ENCODE measurements around the gene SFXN5. TPM values are rescaled to one million over a fixed set of nuclear protein-coding genes. Genes with fewer than 3 reads are reported as not detected.

Gene SFXN5
- total RNA-seq, 3 donors from 2014 or later: 5.2 to 7.3 (median 5.3) TPM

DNA sequence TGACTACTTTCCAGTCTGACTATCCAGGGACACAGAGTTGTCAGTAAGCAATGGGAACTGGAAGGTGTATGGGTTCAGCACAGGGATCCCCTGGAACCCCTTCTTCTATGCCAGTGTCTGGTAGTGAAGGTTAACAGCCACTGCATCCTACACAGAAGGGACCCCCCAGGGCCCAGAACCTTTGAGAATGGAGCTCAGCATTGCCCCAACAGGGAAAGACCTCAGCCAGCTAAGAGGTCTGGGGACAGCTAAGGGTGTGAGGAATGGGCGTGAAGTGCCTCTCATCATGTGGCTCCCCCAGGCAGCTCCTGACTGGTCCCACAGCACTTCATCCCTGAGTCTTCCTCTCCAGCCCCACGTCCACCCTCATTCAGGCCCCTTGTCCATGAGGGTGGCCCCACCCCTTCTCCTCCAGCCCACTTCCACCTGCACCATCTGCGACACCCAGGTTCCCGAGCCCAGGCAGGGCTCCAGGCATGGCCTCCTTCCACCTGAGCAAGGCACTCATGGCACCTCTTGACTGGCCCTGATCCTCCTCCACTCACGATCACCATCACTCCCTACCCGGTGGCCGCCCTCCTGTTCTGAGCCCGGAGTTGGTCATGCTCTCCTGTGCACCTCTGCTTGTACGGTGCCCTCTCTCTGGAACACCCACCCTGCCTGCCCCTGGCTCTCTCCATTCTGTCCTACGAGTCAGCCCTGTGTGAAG is 77.1 kb downstream of the SFXN5 start:
- Mint-ChIP-seq H3K4me1 (ENCODE audit: low read depth) (no peaks in the 10 kb centered on the region), H3K4me3 (no peak overlapping the region), H3K36me3 (ENCODE audit: insufficient read depth) (peaks cover under 1% of the 10 kb centered on the region), H3K9me3 (no peaks in the 10 kb centered on the region), H3K27me3 (ENCODE audit: low read depth) (no peaks in the 10 kb centered on the region)
- DNase-seq (no peak), ATAC-seq (no peak)

DNA sequence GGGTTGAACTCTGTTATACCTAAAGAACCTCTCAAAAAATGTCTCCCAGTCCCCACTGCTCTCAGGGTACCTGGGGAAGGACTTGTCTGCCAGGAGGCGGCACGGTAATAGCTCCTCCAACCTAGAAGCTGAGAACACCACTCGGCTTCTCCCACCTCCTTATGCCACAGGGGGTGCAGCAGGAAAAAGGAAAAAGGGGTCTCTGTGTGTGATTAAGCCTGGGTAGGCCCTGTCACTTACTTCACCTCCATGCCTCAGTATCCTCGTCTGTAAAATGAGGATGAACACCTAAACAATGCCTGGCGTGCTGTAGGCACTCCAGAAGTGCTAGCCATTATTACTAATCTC is 77.6 kb downstream of the SFXN5 start:
- no peak for ATAC-seq
- Mint-ChIP-seq H3K36me3 (ENCODE audit: insufficient read depth) (peaks cover 1% of the 10 kb centered on the region), H3K4me1 (ENCODE audit: low read depth) (no peaks in the 10 kb centered on the region), H3K9me3 (no peaks in the 10 kb centered on the region), H3K27me3 (ENCODE audit: low read depth) (no peaks in the 10 kb centered on the region), H3K4me3 (no peak overlapping the region)
- no peak for DNase-seq

DNA sequence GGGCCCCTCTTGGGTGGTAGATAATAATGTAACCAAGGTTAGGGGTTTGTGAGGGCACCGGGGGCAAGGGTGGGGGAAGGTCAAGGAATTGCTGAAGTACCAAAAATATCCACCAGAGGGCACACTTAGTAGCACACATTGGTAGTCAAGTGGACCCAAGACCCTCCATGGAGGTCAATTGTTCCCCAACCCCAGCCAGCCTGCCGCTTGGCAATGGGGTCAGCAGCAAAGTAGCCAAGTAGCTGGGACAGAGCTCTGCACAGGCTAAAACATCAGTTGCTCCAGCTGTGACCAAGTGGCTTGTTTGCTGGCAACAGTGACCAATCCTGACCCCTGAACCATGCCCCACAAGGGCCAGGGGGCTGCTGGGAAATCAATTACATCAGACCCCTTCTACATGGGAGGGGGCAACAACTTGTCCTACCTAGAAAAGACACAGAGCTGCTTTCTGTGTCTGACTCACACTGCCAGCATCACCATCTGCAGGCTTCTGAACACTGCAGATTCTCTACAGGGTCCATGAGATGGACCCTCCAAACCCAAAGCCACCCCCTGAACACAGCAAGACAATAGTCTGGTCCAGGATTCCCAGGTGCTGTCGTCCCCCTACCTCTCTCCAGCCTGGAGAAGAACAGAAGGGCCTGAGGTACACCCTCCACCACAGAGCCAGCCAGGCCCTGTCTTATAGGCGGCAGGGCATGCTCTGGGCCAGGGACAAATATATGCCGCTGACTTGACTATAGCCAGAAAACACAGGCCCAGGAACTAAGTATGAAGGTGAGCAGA is 78.2 kb downstream of the SFXN5 start:
- peaks cover 1% of the 10 kb centered on the region for H3K36me3 Mint-ChIP-seq (ENCODE audit: insufficient read depth)
- H3K4me3 Mint-ChIP-seq: no peak overlapping the region
- H3K4me1 Mint-ChIP-seq (ENCODE audit: low read depth): no peaks in the 10 kb centered on the region
- peak; percentile 27 for DNase-seq
- H3K9me3 Mint-ChIP-seq: no peaks in the 10 kb centered on the region
- ATAC-seq: peak; percentile 64 to 74
- no peaks in the 10 kb centered on the region for H3K27me3 Mint-ChIP-seq (ENCODE audit: low read depth)

DNA sequence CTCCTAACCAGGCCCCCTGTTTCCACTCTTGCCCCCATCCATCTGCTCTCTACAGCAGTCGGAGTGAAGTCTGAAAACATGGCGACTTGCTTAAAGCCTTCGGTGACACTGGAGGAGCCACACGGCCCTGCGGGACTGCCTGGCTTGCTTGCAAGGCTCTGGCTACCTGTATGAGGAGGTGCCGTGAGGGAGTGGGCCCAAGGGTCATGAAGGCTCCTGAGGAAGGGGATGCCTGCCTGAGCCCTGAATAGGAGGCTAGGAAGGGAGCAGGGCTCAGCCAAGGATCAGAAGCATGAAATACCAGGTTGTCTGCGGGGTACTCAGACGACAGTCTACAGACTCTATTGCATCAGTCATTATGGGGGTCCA is 78.8 kb downstream of the SFXN5 start:
- peaks cover 1% of the 10 kb centered on the region for H3K36me3 Mint-ChIP-seq (ENCODE audit: insufficient read depth)
- no peaks in the 10 kb centered on the region for H3K4me1 Mint-ChIP-seq (ENCODE audit: low read depth)
- H3K4me3 Mint-ChIP-seq: no peak overlapping the region
- H3K27me3 Mint-ChIP-seq (ENCODE audit: low read depth): no peaks in the 10 kb centered on the region
- no peak for DNase-seq
- no peaks in the 10 kb centered on the region for H3K9me3 Mint-ChIP-seq
- no peak for ATAC-seq

DNA sequence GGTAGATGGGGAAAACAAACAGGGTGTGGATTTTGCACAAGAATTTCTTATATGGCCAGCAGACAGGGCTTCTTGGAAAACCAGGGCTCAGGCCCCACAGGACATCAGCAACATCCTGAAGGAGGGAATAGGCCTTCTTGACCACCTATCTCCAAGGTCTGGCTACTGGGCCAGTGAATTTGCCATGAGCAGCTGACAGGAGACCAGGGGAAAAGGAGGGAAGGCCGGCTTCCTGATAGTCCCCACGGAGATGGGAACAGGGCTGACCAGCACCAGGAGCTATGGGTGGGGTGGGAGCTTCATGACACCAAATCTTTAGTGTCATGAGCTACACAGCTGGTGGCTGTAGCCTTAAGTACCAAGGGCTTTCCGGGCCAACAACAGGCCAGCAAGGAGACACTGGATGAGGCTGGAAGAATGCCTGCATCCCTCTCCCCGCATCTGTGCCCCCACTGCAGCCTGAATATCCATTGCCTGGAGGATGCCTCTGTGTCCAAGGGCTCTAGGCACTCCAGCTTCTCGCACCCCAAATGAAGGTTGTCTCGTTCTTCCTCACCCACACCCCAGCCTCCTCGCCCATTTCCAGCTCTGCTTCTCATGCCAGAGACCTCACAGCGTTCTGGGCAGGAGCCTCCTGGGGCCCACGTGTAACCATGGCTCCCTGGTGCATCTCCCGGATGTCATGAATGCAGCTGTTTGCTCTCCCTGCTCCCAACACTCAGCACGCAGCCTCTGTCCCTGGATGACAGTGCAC is 79.4 kb downstream of the SFXN5 start:
- no peaks in the 10 kb centered on the region for H3K27me3 Mint-ChIP-seq (ENCODE audit: low read depth)
- no peak overlapping the region for H3K4me3 Mint-ChIP-seq
- H3K4me1 Mint-ChIP-seq (ENCODE audit: low read depth): no peaks in the 10 kb centered on the region
- H3K36me3 Mint-ChIP-seq (ENCODE audit: insufficient read depth): peaks cover 1% of the 10 kb centered on the region
- no peaks in the 10 kb centered on the region for H3K9me3 Mint-ChIP-seq
- DNase-seq: no peak
- ATAC-seq: no peak

DNA sequence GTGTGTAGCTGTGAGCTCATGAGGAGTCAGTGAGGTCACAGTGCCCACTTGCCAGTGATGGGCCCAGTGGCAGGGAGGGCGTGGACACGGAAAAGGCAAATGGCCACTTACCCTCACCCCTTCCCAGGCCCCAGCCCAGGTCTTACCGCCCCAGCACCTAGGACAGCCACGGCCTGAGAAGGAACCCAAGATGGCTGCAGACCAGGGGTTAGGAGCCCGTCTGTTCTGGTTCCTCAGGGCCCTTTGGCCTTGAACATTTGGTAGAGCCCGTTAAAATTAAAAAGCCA is 80.1 kb downstream of the SFXN5 start:
- H3K4me1 Mint-ChIP-seq (ENCODE audit: low read depth): no peaks in the 10 kb centered on the region
- no peak for ATAC-seq
- H3K9me3 Mint-ChIP-seq: no peaks in the 10 kb centered on the region
- no peak overlapping the region for H3K4me3 Mint-ChIP-seq
- no peaks in the 10 kb centered on the region for H3K27me3 Mint-ChIP-seq (ENCODE audit: low read depth)
- DNase-seq: no peak
- peaks cover 1% of the 10 kb centered on the region for H3K36me3 Mint-ChIP-seq (ENCODE audit: insufficient read depth)

DNA sequence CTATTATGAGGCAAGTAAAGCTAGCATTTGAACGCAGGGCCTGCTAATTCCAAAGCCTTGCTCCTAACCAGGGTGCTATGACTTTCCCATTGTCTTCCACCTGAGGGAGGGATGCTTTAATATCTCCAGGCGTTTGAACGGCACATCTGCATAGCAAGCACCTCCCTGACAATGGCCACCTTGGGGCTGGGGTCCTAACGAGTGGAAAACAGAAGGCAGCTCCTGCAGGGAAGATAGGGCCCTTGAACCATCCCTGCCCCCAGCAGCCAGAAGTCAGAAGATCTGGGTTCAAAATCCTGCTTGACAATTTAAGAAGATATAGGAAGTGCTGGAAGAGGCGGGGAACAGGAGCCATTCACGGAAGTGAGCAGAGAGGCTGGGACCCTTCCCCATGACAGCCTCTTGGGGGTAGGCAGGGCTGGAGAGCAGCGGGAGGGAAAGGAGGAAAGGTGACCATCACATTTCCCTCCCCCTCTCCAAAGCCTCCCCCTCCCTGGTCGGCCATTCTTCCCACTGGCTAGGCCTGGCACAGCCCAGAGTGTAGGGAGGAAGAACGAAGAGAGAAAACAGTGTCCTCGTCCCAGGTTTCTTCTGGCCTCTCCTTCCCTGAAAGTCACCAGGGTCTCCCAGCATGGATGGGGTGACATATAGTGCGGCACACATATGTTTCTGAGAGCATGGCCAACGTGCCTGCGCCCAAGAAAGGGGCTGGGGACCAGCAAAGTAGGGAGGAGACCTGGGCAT is 80.6 kb downstream of the SFXN5 start:
- no peak for ATAC-seq
- no peak for DNase-seq
- Mint-ChIP-seq H3K4me3 (no peak overlapping the region), H3K4me1 (ENCODE audit: low read depth) (no peaks in the 10 kb centered on the region), H3K27me3 (ENCODE audit: low read depth) (no peaks in the 10 kb centered on the region), H3K36me3 (ENCODE audit: insufficient read depth) (peaks cover 1% of the 10 kb centered on the region), H3K9me3 (no peaks in the 10 kb centered on the region)

DNA sequence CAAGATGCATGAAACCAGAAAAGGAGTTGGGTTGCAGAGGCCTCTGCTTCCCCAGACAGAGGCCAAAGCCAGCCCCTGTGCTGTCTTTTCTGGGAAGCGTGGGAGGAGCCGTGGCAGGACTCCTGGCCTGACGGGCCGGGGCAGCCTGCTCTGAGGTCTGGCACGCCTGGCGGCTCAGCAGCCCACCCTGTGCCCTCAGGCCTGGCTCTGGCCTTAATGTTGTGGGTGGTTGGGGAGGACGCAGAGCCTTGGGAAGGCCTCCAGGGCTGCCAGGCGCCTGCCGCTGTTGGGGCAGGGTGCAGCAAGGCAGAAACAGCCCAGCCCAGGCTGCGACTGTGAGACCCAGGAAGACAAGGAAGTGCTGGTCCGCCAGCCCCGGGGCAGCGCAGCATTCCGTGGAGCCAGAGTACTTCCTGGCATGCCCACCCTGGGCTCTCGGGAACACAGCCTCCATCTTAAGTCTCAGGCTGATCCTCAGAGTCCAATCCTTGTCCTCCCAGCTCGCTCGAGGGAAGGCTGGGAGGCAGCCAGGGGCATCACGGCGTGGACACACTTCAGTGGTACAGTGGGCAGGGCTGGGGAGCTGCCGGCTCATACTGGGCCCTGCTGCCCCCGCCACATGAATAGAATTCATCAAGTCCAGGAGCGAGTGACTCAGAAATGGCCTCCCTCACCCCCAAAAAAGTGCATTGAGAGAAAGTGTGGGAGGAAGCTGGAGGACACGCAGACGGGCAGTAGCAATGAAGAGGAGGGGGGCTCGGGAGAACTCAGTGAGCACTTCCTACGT is 81.5 kb downstream of the SFXN5 start:
- Mint-ChIP-seq H3K4me1 (ENCODE audit: low read depth) (no peaks in the 10 kb centered on the region), H3K36me3 (ENCODE audit: insufficient read depth) (peaks cover 1% of the 10 kb centered on the region), H3K27me3 (ENCODE audit: low read depth) (no peaks in the 10 kb centered on the region), H3K4me3 (no peak overlapping the region), H3K9me3 (no peaks in the 10 kb centered on the region)
- DNase-seq (no peak), ATAC-seq (no peak)

DNA sequence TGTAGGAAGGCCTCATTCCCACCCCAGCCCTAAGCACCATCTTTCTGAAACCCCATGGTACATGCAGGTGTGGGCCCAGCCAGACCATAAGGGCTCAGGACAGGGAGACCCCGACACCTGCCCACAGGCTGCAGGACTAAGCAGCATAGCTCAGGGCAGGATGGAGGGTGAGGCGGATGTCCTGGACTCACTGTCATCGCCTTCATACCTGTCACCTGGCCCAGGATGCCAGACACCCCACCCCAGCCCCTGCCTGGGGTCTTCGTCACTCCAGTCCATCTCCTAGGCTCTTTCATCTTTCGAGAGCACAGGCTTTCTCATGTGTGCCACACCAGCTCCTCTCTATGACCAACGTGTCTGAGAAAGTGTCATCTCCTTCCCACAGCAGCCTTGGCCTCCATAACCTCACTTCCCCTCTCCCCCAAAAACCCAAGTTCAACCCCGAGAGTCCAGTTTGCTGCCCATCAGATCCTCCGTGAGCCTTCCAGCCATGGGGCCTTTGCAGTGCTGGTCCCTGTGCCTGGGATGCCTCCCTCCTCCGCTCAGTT is 82.7 kb downstream of the SFXN5 start:
- peaks cover 1% of the 10 kb centered on the region for H3K36me3 Mint-ChIP-seq (ENCODE audit: insufficient read depth)
- DNase-seq (no peak), ATAC-seq (no peak)
- H3K4me1 Mint-ChIP-seq (ENCODE audit: low read depth): no peaks in the 10 kb centered on the region
- H3K4me3 Mint-ChIP-seq: no peak overlapping the region
- H3K27me3 Mint-ChIP-seq (ENCODE audit: low read depth): no peaks in the 10 kb centered on the region
- no peaks in the 10 kb centered on the region for H3K9me3 Mint-ChIP-seq

DNA sequence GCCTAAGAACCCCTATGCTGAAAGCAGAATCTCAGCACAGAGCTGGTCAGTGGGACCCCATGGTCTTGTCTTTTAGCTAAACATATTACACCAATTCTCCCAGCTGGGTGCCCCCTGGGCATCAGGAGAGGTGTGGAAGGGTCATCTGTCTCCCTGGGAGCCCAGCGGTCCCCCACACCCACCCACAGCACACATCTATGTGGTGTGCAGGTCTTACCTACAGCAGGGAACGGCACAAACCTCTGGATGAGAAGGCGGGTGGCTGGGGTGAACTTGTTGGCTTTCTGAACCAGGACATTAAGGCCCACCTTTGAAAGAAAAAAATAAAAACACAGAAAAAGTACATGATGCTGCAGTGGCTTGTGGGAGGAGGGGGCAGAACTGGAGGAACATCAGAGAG is 83.5 kb downstream of the SFXN5 start:
- no peak overlapping the region for H3K4me3 Mint-ChIP-seq
- no peak for DNase-seq
- no peaks in the 10 kb centered on the region for H3K27me3 Mint-ChIP-seq (ENCODE audit: low read depth)
- no peaks in the 10 kb centered on the region for H3K9me3 Mint-ChIP-seq
- no peaks in the 10 kb centered on the region for H3K4me1 Mint-ChIP-seq (ENCODE audit: low read depth)
- H3K36me3 Mint-ChIP-seq (ENCODE audit: insufficient read depth): peaks cover 1% of the 10 kb centered on the region
- no peak for ATAC-seq

DNA sequence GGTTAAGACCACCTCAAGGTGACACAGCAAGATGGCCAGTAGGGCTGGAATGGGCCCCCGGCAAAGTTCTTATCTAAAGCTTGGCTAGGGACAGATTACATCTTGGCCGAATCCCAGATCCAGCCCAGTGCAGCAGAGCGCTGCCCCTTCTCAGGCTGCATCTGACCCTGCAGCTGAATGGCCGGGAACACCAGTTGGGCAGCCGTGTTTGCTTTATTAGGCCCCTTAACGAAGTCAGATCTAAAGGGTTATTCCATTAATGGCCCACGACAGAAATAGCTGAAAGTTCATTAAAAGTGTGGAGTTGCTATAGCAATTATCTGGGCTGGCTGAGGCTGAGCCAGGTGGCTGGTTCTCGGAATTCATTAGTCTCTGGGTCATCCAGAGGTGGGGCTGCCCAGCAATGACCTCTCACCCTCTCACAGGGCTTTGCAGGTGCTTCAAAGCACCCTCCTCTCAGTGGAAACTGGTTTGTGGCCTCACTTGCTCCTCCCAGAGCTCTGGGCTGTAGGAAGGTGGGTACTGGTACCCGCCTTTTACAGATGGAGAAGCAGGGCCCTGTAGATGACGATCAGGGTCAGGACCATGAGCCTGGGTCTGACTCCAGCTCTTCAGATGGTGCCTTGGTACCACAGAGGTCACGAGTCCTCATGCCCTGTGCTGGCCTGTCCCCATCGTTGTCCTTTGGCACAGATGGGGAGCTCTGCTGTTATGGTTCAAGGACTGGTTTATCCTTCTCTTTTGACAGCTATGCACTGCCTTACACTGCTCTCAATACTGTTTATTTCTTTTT is 85.4 kb downstream of the SFXN5 start:
- no peak for ATAC-seq
- no peaks in the 10 kb centered on the region for H3K9me3 Mint-ChIP-seq
- no peak for DNase-seq
- H3K36me3 Mint-ChIP-seq (ENCODE audit: insufficient read depth): peaks cover 1% of the 10 kb centered on the region
- no peaks in the 10 kb centered on the region for H3K27me3 Mint-ChIP-seq (ENCODE audit: low read depth)
- no peak overlapping the region for H3K4me3 Mint-ChIP-seq
- H3K4me1 Mint-ChIP-seq (ENCODE audit: low read depth): no peaks in the 10 kb centered on the region

DNA sequence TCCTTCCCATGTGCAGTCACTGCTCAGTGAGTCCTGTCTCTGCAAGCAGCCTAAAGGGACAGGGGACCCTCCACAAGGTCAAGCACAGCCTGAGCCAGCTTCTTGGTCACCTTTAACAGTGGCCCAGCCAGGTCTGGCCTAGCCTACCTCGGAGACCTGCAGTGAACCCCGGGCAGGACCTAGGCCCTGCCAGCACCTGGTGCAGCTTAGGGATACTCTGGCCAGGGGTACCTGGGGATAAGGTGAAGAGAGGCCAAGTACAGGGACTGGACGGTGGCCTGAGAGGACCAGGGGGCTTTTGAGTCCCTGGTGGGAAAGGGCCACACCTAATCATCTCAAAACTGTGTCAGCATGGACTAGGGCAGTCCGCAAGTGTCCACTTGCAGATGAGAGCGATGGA is 86.4 kb downstream of the SFXN5 start:
- ATAC-seq: no peak
- peaks cover 1% of the 10 kb centered on the region for H3K36me3 Mint-ChIP-seq (ENCODE audit: insufficient read depth)

DNA sequence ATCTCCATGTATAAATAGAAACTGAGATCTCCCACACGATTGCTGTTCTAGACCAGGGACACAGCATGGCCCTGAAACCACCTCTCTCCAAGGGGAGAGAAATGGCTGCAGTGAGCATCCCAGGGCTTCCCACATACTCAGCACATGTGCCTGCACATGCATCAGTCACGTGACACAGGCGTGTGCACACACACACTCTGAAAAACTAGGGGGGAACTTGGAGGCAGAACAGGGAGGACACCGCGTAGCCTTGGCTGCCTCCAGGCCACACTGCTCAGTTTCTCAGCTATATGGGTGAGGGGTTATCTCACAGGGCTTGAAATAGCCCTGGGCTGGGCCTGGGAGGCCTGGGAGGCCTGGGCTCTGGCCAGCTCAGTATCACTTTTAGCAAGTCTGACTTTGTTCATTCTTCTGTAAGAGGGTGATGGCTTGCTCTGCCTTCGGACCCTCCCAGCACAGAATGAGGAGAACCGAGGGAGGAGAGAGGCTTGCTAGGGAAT is 87.3 kb downstream of the SFXN5 start:
- ATAC-seq: no peak
- Mint-ChIP-seq H3K36me3 (ENCODE audit: insufficient read depth) (no peaks in the 10 kb centered on the region), H3K9me3 (no peaks in the 10 kb centered on the region), H3K27me3 (ENCODE audit: low read depth) (no peaks in the 10 kb centered on the region), H3K4me1 (ENCODE audit: low read depth) (no peaks in the 10 kb centered on the region), H3K4me3 (no peak overlapping the region)
- DNase-seq: no peak

More for the DNA sequence above, 86.4 kb downstream of the SFXN5 start:
- no peaks in the 10 kb centered on the region for H3K27me3 Mint-ChIP-seq (ENCODE audit: low read depth)
- H3K4me1 Mint-ChIP-seq (ENCODE audit: low read depth): no peaks in the 10 kb centered on the region
- no peak for DNase-seq
- H3K4me3 Mint-ChIP-seq: no peak overlapping the region
- no peaks in the 10 kb centered on the region for H3K9me3 Mint-ChIP-seq

Data from activated T-cell treated with anti-CD3 and anti-CD28 coated beads, Interleukin-2, amount 50 U/mL, for 4 hours (primary cell).